Adrenal gland (tissue), 5 donors: ENCODE results near the gene SPATA3.

Experiments
- POLR2A ChIP-seq, 2 donors: fragments of 450-650 bp; IDR thresholded peaks; one replicate each; pipeline ENCODE4 v1.6.1; 2017; ENCODE audit warnings: antibody characterized with exemption in 2 of 2, mild to moderate bottlenecking in 2 of 2, moderate library complexity in 1 of 2
- TF ChIP-seq, protein P1 (sequence below), 6 experiments: fragments of 450-650 bp in 4 of 6; fragments of 200-600 bp in 2 of 6; sonication (generic) in 1 of 6; IDR thresholded peaks; 1 replicate in 5 of 6; 2 replicates in 1 of 6; pipeline versions ENCODE4 v1.5.1 to v1.8.0; 2016 to 2021; ENCODE audit warnings: antibody characterized with exemption in 6 of 6, mild to moderate bottlenecking in 2 of 6, moderate library complexity in 1 of 6
- donor health status: DM: no; HTN: no; CAD: no.

GRCh38 chr2:231028889-231029288 is 33.0 kb downstream of the SPATA3 start:
- TF ChIP-seq POLR2A (IDR thresholded peaks at IDR 0.05) = no peak
- TF ChIP-seq, protein P1, sequence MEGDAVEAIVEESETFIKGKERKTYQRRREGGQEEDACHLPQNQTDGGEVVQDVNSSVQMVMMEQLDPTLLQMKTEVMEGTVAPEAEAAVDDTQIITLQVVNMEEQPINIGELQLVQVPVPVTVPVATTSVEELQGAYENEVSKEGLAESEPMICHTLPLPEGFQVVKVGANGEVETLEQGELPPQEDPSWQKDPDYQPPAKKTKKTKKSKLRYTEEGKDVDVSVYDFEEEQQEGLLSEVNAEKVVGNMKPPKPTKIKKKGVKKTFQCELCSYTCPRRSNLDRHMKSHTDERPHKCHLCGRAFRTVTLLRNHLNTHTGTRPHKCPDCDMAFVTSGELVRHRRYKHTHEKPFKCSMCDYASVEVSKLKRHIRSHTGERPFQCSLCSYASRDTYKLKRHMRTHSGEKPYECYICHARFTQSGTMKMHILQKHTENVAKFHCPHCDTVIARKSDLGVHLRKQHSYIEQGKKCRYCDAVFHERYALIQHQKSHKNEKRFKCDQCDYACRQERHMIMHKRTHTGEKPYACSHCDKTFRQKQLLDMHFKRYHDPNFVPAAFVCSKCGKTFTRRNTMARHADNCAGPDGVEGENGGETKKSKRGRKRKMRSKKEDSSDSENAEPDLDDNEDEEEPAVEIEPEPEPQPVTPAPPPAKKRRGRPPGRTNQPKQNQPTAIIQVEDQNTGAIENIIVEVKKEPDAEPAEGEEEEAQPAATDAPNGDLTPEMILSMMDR (IDR thresholded peaks at IDR 0.05) = no peak
